Suprapubic skin (tissue), 4 donors: ENCODE data around the gene ADNP2. TPM values are rescaled to one million over a fixed set of nuclear protein-coding genes. Genes with fewer than 3 reads are reported as not detected.

ENCODE experiments used
- DNase-seq, 2 donors: peaks; one replicate each; pipeline ENCODE4 v3.0.0-alpha.2; 2019; ENCODE audit warnings: low spot score in 2 of 2
- H3K27ac ChIP-seq: fragments of 200-600 bp; sonication (generic); one replicate; pipeline ENCODE4 v1.5.1; 2019
- H3K27me3 ChIP-seq: fragments of 200-600 bp; sonication (generic); one replicate; pipeline ENCODE4 v1.5.1; 2019
- H3K36me3 ChIP-seq: fragments of 200-600 bp; sonication (generic); one replicate; pipeline ENCODE4 v1.5.1; 2019
- H3K4me1 ChIP-seq: fragments of 200-600 bp; sonication (generic); one replicate; pipeline ENCODE4 v1.5.1; 2019
- H3K4me3 ChIP-seq: fragments of 200-600 bp; sonication (generic); one replicate; pipeline ENCODE4 v1.5.1; 2019; ENCODE audit warnings: mild to moderate bottlenecking
- H3K9me3 ChIP-seq: fragments of 200-600 bp; sonication (generic); one replicate; pipeline ENCODE4 v1.5.1; 2019
- EP300 ChIP-seq: sonication (generic); formaldehyde crosslinking; IDR thresholded peaks from one replicate; pipeline ENCODE4 v1.6.1; 2017; ENCODE audit warnings: antibody characterized with exemption
- POLR2A ChIP-seq, 2 donors: fragments of 450-650 bp; IDR thresholded peaks; one replicate each; pipeline ENCODE4 v1.6.1; 2017; ENCODE audit warnings: antibody characterized with exemption in 2 of 2, mild to moderate bottlenecking in 2 of 2, moderate library complexity in 2 of 2
- POLR2AphosphoS5 ChIP-seq, 3 donors: sonication (generic); formaldehyde crosslinking; IDR thresholded peaks; one replicate each; pipeline ENCODE4 v1.6.1; 2017; ENCODE audit warnings: antibody characterized with exemption in 3 of 3
- WGBS: methylation state at CpG from one replicate; pipeline ENCODE4 v1.1.5; 2018; 5-methylcytosine and 5-hydroxymethylcytosine counted together
- total RNA-seq, 4 donors: library from RNA; depleted of rRNA; stranded (reverse); fragments of >200 nt; gene quantifications; one replicate each; pipeline ENCODE4 v1.1.0, GENCODE V29; 2016
- TF ChIP-seq, protein P1 (sequence below), 2 donors: fragments of 200-600 bp in 1 of 2; fragments of 450-650 bp in 1 of 2; sonication (generic) in 1 of 2; IDR thresholded peaks; one replicate each; pipeline ENCODE4 v1.5.1; 2016 to 2019; ENCODE audit warnings: antibody characterized with exemption in 2 of 2, mild to moderate bottlenecking in 1 of 2, moderate library complexity in 1 of 2

The ADNP2 gene
- total RNA-seq, 4 donors from 2014 or later: 24.7 to 39.3 (median 32.7) TPM

DNA sequence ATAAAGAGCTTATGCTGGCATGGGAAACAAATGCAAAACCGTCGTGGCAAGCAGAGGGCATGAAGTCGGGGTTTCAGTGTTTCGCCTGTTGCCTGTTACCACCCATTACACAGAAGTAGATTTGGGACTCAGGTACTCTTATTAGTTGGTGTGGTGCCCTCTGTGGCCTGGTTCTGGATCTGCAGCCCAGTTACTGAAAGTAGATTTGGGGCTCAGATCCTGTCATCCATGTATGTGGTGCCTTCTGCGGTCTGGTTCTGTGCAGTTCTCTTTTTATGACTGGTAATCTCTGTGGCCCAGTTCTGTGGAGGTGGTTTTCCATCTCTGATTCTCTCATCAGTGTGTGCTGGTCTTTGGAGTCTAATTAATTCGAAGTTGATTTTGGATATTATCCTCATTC is 45.2 kb downstream of the ADNP2 start:
- no peak for DNase-seq
- Histone ChIP-seq H3K36me3 (peaks cover 1% of the 10 kb centered on the region), H3K4me1 (peaks cover under 1% of the 10 kb centered on the region), H3K4me3 (no peak overlapping the region), H3K27me3 (no peaks in the 10 kb centered on the region), H3K27ac (no peak overlapping the region), H3K9me3 (no peaks in the 10 kb centered on the region)
- 66% methylated on average over 6 of the region's 6 CpGs for WGBS
- TF ChIP-seq POLR2AphosphoS5 (IDR thresholded peaks at IDR 0.05) (no peak), EP300 (no peak)
- TF ChIP-seq, protein P1, sequence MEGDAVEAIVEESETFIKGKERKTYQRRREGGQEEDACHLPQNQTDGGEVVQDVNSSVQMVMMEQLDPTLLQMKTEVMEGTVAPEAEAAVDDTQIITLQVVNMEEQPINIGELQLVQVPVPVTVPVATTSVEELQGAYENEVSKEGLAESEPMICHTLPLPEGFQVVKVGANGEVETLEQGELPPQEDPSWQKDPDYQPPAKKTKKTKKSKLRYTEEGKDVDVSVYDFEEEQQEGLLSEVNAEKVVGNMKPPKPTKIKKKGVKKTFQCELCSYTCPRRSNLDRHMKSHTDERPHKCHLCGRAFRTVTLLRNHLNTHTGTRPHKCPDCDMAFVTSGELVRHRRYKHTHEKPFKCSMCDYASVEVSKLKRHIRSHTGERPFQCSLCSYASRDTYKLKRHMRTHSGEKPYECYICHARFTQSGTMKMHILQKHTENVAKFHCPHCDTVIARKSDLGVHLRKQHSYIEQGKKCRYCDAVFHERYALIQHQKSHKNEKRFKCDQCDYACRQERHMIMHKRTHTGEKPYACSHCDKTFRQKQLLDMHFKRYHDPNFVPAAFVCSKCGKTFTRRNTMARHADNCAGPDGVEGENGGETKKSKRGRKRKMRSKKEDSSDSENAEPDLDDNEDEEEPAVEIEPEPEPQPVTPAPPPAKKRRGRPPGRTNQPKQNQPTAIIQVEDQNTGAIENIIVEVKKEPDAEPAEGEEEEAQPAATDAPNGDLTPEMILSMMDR (IDR thresholded peaks at IDR 0.05): peak in 1 of 2 donors; percentile 47

DNA sequence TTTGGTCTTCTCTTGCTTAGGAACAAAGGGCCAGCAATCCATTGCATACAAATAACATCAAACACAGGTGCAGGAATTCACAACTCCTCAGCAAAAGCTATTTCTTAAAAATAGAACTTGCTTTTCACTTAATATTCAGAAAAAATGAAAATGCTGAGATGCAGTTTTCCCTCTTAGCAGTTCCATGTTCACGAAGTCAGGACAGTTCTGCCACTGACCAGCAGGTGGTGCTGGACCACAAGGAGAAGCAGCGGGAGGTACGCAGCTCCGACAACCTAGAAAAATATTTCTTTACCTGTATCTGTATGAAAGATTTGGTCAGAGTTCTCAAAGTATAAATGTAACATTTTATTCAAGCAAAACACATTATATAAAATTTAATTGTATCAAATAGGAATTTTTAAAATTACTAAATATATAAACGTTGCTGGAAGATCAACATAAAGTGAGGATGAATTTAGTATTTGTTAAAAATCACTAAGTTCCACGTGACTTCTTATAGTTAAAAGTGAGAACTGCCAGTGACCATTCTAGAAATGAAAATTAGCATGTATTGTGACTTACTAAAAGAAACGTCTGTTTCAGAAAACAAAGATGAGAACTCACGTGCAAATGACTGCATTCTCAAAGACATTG is 48.8 kb downstream of the ADNP2 start:
- no peaks in the 10 kb centered on the region for H3K4me1 ChIP-seq
- peaks cover 13% of the 10 kb centered on the region for H3K36me3 ChIP-seq
- peak in 1 of 2 donors; percentile 86 for DNase-seq
- H3K27ac ChIP-seq: no peak overlapping the region
- TF ChIP-seq EP300: no peak
- TF ChIP-seq, protein P1 (IDR thresholded peaks at IDR 0.05): peak; percentile 93 to 95
- H3K4me3 ChIP-seq: no peak overlapping the region
- H3K27me3 ChIP-seq: no peaks in the 10 kb centered on the region
- 34% methylated on average over 8 of the region's 8 CpGs for WGBS
- no peaks in the 10 kb centered on the region for H3K9me3 ChIP-seq

DNA sequence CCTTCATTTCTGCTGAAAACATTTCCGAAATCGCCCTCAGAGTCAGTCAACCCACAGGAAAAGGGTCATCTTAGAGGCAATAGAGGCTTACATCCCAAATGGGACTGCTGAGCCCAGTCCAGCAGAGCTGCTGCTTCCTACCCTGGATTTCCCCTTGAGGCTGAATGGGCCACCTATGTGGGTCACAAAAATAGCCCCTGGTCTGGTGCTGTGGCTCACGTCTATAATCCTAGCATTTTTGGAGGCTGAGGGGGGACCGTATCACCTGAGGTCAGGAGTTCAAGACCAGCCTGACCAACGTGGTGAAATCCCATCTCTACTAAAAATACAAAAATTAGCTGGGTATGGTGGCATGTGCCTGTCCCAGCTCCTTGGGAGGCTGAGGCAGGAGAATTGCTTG is 49.3 kb downstream of the ADNP2 start:
- H3K27me3 ChIP-seq: no peaks in the 10 kb centered on the region
- 72% methylated on average over 5 of the region's 5 CpGs for WGBS
- H3K4me3 ChIP-seq: no peak overlapping the region
- no peaks in the 10 kb centered on the region for H3K9me3 ChIP-seq
- no peak overlapping the region for H3K27ac ChIP-seq
- no peak for TF ChIP-seq EP300
- TF ChIP-seq POLR2A (IDR thresholded peaks at IDR 0.05): no peak
- TF ChIP-seq, protein P1 (IDR thresholded peaks at IDR 0.05): no peak
- TF ChIP-seq POLR2AphosphoS5 (IDR thresholded peaks at IDR 0.05): no peak
- H3K4me1 ChIP-seq: no peaks in the 10 kb centered on the region
- DNase-seq: no peak
- peaks cover 13% of the 10 kb centered on the region for H3K36me3 ChIP-seq

DNA sequence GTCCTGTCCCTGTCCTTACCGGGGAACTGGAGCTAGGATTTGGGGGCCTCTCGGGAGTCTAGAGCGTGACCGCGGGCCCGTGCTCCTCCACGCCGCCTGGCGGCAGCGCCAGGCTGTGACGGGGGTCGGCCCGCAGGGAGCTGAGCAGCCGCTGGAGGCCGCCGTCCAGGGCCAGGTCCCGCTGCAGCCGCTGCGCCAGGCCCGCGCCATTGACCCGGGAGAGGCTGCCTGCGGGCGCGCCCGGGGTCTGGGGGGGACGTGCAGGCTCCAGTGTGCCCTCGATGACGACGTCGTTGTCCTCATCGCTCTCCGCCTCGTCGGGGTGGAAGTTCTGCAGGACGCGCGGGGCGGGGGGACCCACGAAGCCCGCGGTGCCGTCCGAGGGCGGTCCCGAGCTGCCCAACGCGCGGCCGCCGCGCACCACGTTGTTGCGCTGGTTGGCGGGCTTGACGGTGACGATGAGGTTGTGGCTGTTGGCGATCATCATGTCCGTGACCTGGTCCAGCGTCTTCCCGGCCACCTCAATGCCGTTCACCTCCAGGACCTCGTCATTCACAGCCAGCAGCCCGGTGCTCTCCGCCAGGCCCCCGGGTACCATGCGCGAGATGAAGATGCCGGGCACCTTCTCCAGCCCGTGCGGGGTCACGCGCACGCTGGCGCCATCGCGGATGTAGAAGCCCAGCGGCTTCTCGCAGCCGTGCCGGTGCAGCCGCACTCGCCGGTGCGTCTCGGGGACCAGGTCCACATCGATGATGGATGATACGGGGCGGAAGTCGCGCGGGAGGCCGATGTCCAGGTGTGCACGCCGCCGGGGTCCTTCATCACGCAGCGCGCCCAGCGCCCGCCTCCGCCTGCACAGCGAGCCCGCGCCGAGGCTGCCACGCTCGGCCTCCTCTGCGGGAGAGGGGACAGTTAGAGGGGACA is 50.9 kb downstream of the ADNP2 start:
- no peaks in the 10 kb centered on the region for H3K9me3 ChIP-seq
- no peaks in the 10 kb centered on the region for H3K27me3 ChIP-seq
- H3K36me3 ChIP-seq: peaks cover 13% of the 10 kb centered on the region
- H3K27ac ChIP-seq: no peak overlapping the region
- no peaks in the 10 kb centered on the region for H3K4me1 ChIP-seq
- WGBS: 72% methylated on average over 52 of the region's 109 CpGs
- H3K4me3 ChIP-seq: peak overlapping the region; percentile 22
- no peak for DNase-seq
- TF ChIP-seq EP300 (no peak), POLR2A (IDR thresholded peaks at IDR 0.05) (no peak), POLR2AphosphoS5 (IDR thresholded peaks at IDR 0.05) (no peak)
- TF ChIP-seq, protein P1 (IDR thresholded peaks at IDR 0.05): peak in 1 of 2 donors; percentile 47

DNA sequence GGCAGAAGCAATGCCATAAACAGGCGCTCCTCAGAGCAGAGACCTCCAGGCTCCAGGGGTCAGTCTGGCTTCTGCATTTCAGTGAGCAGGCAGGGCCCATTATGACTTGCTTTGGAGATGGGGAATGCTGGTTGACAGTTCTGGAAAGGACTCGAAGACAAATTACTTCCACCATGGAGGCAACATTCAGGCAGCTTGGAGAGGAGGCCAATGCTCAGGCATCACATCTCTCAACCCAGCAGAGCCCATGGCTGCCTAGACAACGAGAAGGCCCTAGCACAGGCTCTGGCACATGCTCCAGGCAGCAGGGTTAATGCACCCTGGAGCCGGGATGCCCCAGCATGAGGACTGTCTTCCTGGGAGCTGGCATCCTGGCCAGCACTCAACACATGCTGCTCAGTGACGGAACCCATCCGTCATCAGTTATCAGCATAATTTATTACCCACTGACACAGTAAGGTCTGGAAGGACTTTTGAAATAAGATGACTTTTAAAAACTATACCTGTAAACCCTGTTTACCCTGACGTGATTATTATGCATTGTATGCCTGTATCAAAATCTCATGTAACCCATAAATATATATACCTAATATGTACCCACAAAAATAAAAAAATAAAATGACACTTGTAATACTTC is 52.8 kb downstream of the ADNP2 start:
- Histone ChIP-seq H3K4me3 (no peak overlapping the region), H3K4me1 (no peaks in the 10 kb centered on the region), H3K27ac (no peak overlapping the region), H3K27me3 (no peaks in the 10 kb centered on the region), H3K9me3 (no peaks in the 10 kb centered on the region), H3K36me3 (peaks cover 13% of the 10 kb centered on the region)
- DNase-seq: no peak
- TF ChIP-seq, protein P1 (IDR thresholded peaks at IDR 0.05): no peak
- TF ChIP-seq POLR2AphosphoS5 (IDR thresholded peaks at IDR 0.05) (no peak), EP300 (no peak), POLR2A (IDR thresholded peaks at IDR 0.05) (no peak)
- 66% methylated on average over 6 of the region's 7 CpGs for WGBS
